Glomerular visceral epithelial cell (primary cell): Measurements from ENCODE around the gene SNCB.
A peak's percentile ranks its signal among the peaks of the same experiment; 100 is the strongest.

Source experiments
- DNase-seq: peaks from one replicate; pipeline ENCODE4 v3.0.0-alpha.2; 2016; ENCODE audit errors: extremely low spot score

SNCB gene

DNA sequence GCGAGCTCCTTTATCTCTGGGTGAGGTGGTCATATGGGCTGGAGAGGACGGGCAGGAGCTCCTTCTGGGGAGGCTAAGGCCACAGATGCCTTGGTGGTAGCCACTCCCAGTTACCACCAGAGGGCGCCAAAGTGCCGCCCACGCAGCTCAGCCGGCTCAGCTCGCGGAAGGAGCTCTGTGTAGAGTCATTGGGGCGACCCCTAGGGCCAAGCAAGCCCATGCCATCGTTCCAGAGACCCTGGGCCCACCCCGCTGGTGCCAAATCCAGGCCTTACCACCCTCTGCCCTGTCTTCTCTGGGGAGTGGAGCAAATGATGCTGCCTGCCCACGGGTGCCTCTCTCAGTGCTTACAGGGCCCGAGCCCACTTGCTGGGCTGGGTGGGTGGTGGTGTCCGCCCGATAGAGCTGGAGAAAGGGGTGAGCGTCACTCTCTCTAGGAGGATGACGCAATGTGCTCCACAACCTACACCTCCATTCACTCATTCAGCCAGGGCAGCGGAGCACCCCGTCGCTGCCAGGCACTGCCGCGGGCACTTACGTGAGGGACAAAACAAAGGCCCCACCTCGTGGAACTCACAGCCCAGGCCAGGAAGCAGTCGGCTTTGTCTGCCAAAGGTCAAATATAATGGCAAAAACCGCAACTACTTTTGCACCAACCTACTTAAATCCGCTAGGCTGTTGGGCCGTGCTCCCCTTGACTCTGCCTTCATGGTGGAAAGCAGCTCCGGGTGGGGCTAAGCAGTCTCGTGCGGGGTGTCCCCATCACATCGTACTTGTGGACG is 30.7 kb upstream of the SNCB start:
- DNase-seq: peak; percentile 80

GRCh38 chr5:176660530-176660859 is 30.2 kb upstream of the SNCB start:
- DNase-seq: no peak

DNA sequence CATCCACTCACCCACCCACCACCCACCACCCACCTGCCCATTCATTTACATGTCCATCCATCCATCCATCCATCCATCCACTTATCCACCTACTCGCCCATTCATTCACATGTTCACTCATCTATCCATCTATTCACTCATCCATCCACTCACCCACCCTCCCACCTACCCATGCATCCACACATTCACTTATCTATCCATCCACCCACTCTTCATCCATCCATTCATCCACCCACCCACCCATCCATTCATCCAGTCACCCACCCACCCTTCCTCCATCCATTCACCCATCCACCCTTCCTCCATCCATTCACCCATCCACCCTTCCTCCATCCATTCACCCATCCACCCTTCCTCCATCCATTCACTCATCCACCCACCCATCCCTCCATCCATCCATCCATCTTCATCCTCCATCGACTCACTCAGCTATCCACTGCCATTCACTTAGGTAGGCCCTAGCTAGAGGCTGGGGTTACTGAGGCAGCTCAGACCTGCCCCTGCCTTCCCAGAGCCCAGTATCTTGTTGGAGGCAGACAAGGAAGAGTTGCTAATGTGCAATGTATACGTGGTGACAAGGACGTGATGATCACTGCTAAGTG is 29.6 kb upstream of the SNCB start:
- no peak for DNase-seq

DNA sequence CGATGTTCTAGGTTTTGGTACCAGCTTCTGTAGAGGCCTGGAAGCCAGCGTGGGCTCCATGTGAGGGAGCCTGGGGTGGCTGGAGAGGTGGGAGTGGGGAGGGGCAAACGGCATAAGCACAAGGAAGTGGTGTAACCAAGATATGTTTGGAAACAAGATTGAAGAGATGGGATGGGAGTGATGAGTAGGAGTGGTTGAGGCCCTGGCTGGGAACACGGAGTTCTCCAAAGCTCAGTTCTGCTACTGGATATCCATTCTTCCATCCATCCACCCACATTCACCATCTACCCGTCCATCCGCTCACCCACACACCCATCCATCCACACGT is 29.1 kb upstream of the SNCB start:
- no peak for DNase-seq

GRCh38 chr5:176658817-176659511 is 28.6 kb upstream of the SNCB start:
- DNase-seq: peak; percentile 73

GRCh38 chr5:176658007-176658599 is 27.8 kb upstream of the SNCB start:
- DNase-seq: peak; percentile 64

- no peak for DNase-seq
Measured at GRCh38 chr5:176656467-176656990, 26.2 kb upstream of the SNCB start.

- DNase-seq: no peak
Measured at GRCh38 chr5:176654856-176655255, 24.5 kb upstream of the SNCB start.

DNA sequence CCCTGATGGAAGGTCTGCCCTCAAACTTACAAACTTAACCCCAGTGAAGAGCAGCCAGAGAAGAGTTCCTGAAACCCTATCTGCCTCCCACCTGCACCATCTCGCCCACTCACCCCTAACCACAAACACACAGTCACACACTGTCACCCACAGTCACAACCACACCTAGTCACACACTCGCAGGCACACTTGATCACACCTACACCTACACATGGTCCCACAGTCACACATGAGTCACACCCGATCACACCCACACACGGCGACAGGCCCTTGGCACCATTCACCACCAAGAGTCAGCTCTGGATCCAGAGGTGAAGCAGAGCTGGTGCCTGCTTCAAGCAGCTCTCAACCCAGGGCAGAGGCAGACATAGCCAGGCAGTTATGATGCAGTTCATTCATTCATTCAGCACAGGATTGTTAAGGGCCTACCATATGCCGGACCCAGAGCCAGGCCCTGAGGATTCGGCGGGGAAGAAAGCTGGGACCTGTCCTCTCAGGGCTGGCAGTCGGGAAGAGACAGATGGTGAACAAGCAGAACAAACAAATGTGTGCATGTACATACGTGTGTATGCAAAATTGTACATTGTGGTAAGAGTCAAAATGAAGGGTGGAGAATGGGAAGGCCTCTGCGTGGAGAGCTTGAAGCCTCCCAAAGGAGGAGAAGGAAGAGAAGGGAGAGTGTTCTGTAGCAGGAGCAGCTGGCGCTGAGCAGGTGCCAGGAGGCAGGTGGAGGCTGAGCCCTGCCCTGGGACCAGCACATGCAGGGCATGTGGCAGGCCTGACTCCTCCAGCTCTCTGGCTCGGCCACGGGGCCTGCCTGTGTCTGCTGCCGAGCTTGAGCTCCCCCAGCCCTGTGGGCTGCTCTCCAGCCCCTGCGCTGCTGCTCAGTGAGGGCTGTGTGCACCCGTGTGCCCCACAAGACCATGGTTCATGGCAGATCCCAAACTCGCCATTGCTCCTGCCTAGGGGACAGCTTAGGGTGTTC is 23.4 kb upstream of the SNCB start:
- peak; percentile 18 for DNase-seq

DNA sequence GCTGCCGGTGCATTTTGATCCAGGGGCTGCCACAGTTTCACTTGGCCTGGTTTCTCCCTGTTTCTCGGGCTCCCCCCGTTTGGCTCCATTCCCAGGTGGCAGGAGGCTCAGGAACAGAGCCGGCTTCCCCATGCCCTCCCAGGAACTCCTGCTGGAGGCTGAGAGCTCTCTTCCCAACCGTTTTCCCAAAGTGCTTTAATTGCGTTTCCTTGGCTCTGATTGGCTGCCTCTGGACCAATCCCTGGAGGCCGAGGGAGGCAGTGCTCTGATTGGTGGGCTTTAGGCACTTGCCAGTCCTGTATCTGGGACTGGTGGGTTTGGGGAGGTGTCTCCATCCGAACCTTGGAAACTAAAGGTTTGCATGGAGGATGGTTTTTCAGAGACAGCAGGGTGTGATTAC is 21.8 kb upstream of the SNCB start:
- DNase-seq: no peak

DNA sequence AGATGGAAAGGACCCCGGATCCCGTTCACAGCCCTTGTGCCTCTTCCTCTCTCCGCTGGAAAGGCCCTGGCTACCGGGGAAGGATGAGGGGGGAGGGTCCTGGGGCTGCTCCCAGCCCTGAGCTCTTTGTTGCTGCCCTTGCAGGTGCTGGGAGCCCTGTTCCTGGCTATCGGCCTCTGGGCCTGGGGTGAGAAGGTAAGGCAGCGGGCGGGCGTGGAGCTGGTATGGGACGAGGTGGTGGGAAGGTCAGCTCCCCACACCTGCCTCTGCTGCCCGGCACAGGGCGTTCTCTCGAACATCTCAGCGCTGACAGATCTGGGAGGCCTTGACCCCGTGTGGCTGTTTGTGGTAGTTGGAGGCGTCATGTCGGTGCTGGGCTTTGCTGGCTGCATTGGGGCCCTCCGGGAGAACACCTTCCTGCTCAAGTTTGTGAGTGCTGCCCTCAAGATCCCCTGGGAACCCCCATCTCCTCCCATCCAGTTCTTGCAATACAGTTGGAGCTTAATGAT is 21.2 kb upstream of the SNCB start:
- DNase-seq: no peak

- no peak for DNase-seq
Measured at GRCh38 chr5:176650354-176650884, 20.1 kb upstream of the SNCB start.

DNA sequence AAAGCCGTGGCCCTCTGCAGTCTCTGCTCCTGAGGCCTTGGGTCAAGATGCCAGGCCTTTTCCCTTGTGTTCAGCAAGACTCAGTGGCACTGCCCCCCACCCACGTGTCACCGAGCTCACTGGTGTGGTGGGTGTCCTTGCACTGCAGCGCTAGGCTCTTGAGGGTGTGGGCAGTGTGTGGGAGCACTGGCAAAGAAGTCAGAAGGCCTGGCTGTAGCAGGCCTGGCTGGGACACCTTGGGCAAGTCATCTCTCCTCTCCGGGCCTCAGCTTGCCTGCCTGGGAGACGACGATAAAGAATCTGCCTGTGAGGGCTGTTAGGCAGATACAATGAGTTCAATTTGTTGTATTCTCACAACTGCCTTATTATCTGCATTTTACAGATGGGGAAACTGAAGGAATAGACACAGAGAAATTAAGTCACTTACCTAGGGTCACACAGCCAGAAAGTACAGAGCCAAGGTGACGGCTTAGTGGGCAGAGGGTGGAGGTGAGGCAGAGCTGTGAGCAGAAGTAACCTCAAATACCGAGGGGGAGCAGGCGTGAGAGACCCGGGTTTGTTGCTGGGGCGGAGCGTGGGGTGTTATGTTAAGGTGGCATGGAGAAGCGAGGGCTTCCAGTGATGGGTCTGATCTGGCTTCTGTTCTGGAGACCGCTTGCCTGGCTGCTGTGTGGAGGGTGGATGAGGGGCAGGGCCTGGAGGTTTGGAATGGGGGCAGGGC is 18.3 kb upstream of the SNCB start:
- DNase-seq: no peak

GRCh38 chr5:176647843-176648473 is 17.6 kb upstream of the SNCB start:
- DNase-seq: peak; percentile 47

GRCh38 chr5:176647030-176647842 is 16.9 kb upstream of the SNCB start, which contains the start of gene TSPAN17:
Gene TSPAN17, plus strand, starts transcription at chr5:176647484. Its CDS starts 132 bp downstream, at chr5:176647616.
- DNase-seq: peak; percentile 100

- no peak for DNase-seq
Measured at GRCh38 chr5:176646707-176647029, 16.3 kb upstream of the SNCB start.

- no peak for DNase-seq
Measured at GRCh38 chr5:176646049-176646706, 15.8 kb upstream of the SNCB start.
